Skeletal muscle tissue (tissue), 4 donors: ENCODE measurements around the gene FAAH. TPM values are rescaled to one million over a fixed set of nuclear protein-coding genes. Genes with fewer than 3 reads are reported as not detected.

ENCODE experiments used
- H3K27ac ChIP-seq: one replicate; pipeline ENCODE4 v1.7.0; 2013; ENCODE audit warnings: mild to moderate bottlenecking, low read depth, low read length, inconsistent platforms
- H3K27me3 ChIP-seq, 3 donors: one replicate each; pipeline ENCODE4 v1.7.0; 2013; ENCODE audit warnings: low read length in 3 of 3; ENCODE audit not compliant: control insufficient read depth in 3 of 3, insufficient read depth in 3 of 3
- H3K36me3 ChIP-seq, 3 donors: one replicate each; pipeline ENCODE4 v1.7.0; 2013; ENCODE audit warnings: low read length in 3 of 3; ENCODE audit not compliant: control insufficient read depth in 3 of 3, insufficient read depth in 3 of 3
- H3K4me1 ChIP-seq, 3 donors: one replicate each; pipeline ENCODE4 v1.7.0; 2013; ENCODE audit warnings: low read length in 3 of 3, mild to moderate bottlenecking in 3 of 3; ENCODE audit not compliant: control insufficient read depth in 3 of 3, insufficient read depth in 3 of 3
- H3K4me3 ChIP-seq, 3 donors: one replicate each; pipeline ENCODE4 v1.7.0; 2013; ENCODE audit warnings: low read length in 3 of 3
- H3K9ac ChIP-seq, 3 donors: one replicate each; pipeline ENCODE4 v1.7.0; 2013; ENCODE audit warnings: low read length in 3 of 3, mild to moderate bottlenecking in 3 of 3, moderate library complexity in 2 of 3, low read depth in 1 of 3
- H3K9me3 ChIP-seq, 3 donors: one replicate each; pipeline ENCODE4 v1.7.0; 2013; ENCODE audit warnings: low read length in 3 of 3; ENCODE audit not compliant: control insufficient read depth in 3 of 3
- total RNA-seq: library from RNA; depleted of rRNA; stranded (reverse); fragments of >200 nt; gene quantifications from one replicate; pipeline ENCODE4 v1.2.3, GENCODE V29; 2014
- donor health status: Osteomylitis.

FAAH gene
- total RNA-seq, 1 donor from 2014 or later: 13.6 TPM

GRCh38 chr1:46407636-46408035 lies 13.5 kb downstream of the FAAH start:
- Histone ChIP-seq H3K9me3 (no peaks in the 10 kb centered on the region), H3K9ac (no peak overlapping the region), H3K36me3 (peaks cover 19 to 33% (median 24%) of the 10 kb centered on the region in 3 donors), H3K4me3 (no peak overlapping the region), H3K27me3 (no peaks in the 10 kb centered on the region), H3K4me1 (peaks cover 5 to 13% (median 9%) of the 10 kb centered on the region in 3 donors), H3K27ac (no peak overlapping the region)

GRCh38 chr1:46408356-46409062 lies 14.4 kb downstream of the FAAH start:
- Histone ChIP-seq H3K4me1 (peaks cover 5 to 10% (median 9%) of the 10 kb centered on the region in 3 donors), H3K27me3 (no peaks in the 10 kb centered on the region), H3K27ac (no peak overlapping the region), H3K9ac (no peak overlapping the region), H3K36me3 (peaks cover 19 to 41% (median 27%) of the 10 kb centered on the region in 3 donors), H3K9me3 (no peaks in the 10 kb centered on the region), H3K4me3 (no peak overlapping the region)

- H3K9ac ChIP-seq: no peak overlapping the region
- H3K9me3 ChIP-seq: no peaks in the 10 kb centered on the region
- H3K36me3 ChIP-seq: peaks cover 23 to 46% (median 30%) of the 10 kb centered on the region in 3 donors
- no peak overlapping the region for H3K27ac ChIP-seq
- no peaks in the 10 kb centered on the region for H3K27me3 ChIP-seq
- no peak overlapping the region for H3K4me3 ChIP-seq
- peaks cover 5 to 10% (median 9%) of the 10 kb centered on the region in 3 donors for H3K4me1 ChIP-seq
Measured at GRCh38 chr1:46409063-46409372, 14.9 kb downstream of the FAAH start.

GRCh38 chr1:46410156-46411009 lies 16.3 kb downstream of the FAAH start:
- peak overlapping the region in 1 of 3 donors; percentile 3 for H3K9ac ChIP-seq
- no peaks in the 10 kb centered on the region for H3K27me3 ChIP-seq
- H3K9me3 ChIP-seq: no peaks in the 10 kb centered on the region
- H3K36me3 ChIP-seq: peaks cover 23 to 47% (median 34%) of the 10 kb centered on the region in 3 donors
- no peak overlapping the region for H3K27ac ChIP-seq
- H3K4me3 ChIP-seq: no peak overlapping the region
- peaks cover 5 to 10% (median 9%) of the 10 kb centered on the region in 3 donors for H3K4me1 ChIP-seq

GRCh38 chr1:46411010-46411405 lies 16.9 kb downstream of the FAAH start:
- Histone ChIP-seq H3K36me3 (peaks cover 23 to 47% (median 36%) of the 10 kb centered on the region in 3 donors), H3K4me3 (no peak overlapping the region), H3K27me3 (no peaks in the 10 kb centered on the region), H3K27ac (no peak overlapping the region), H3K9me3 (no peaks in the 10 kb centered on the region), H3K4me1 (peaks cover 5 to 7% (median 7%) of the 10 kb centered on the region in 3 donors), H3K9ac (no peak overlapping the region)

GRCh38 chr1:46411601-46412341 lies 17.7 kb downstream of the FAAH start:
- H3K9me3 ChIP-seq: no peaks in the 10 kb centered on the region
- peaks cover 23 to 47% (median 36%) of the 10 kb centered on the region in 3 donors for H3K36me3 ChIP-seq
- H3K27ac ChIP-seq: no peak overlapping the region
- H3K4me1 ChIP-seq: peaks cover 3% of the 10 kb centered on the region in 3 donors
- no peak overlapping the region for H3K9ac ChIP-seq
- H3K4me3 ChIP-seq: no peak overlapping the region
- no peaks in the 10 kb centered on the region for H3K27me3 ChIP-seq

GRCh38 chr1:46412893-46413595 lies 18.9 kb downstream of the FAAH start:
- no peak overlapping the region for H3K9ac ChIP-seq
- no peak overlapping the region for H3K4me3 ChIP-seq

GRCh38 chr1:46413596-46413985 lies 19.5 kb downstream of the FAAH start:
- no peak overlapping the region for H3K9ac ChIP-seq
- peaks cover 21 to 40% (median 33%) of the 10 kb centered on the region in 3 donors for H3K36me3 ChIP-seq
- H3K27ac ChIP-seq: no peak overlapping the region
- no peaks in the 10 kb centered on the region for H3K27me3 ChIP-seq
- no peaks in the 10 kb centered on the region for H3K9me3 ChIP-seq
- H3K4me1 ChIP-seq: no peaks in the 10 kb centered on the region
- no peak overlapping the region for H3K4me3 ChIP-seq

More at GRCh38 chr1:46412893-46413595, 18.9 kb downstream of the FAAH start:
- Histone ChIP-seq H3K27me3 (no peaks in the 10 kb centered on the region), H3K36me3 (peaks cover 23 to 45% (median 36%) of the 10 kb centered on the region in 3 donors), H3K9me3 (no peaks in the 10 kb centered on the region), H3K27ac (no peak overlapping the region), H3K4me1 (no peaks in the 10 kb centered on the region)

- H3K9me3 ChIP-seq: no peaks in the 10 kb centered on the region
- H3K27ac ChIP-seq: no peak overlapping the region
- no peak overlapping the region for H3K4me3 ChIP-seq
- no peaks in the 10 kb centered on the region for H3K27me3 ChIP-seq
- H3K4me1 ChIP-seq: no peaks in the 10 kb centered on the region
- peaks cover 10 to 21% (median 18%) of the 10 kb centered on the region in 3 donors for H3K36me3 ChIP-seq
- no peak overlapping the region for H3K9ac ChIP-seq
Measured at GRCh38 chr1:46415514-46415913, 21.4 kb downstream of the FAAH start.
